D341Med (cell line): ENCODE measurements around the gene SPEM2.

Source experiments
- DNase-seq: peaks from one replicate; pipeline ENCODE4 v3.0.0; 2012; ENCODE audit warnings: low spot score

The SPEM2 gene

GRCh38 chr17:7421186-7421585, 4.2 kb upstream of the SPEM2 start:
- DNase-seq = no peak

GRCh38 chr17:7423679-7424078, 1.7 kb upstream of the SPEM2 start:
- no peak for DNase-seq

DNA sequence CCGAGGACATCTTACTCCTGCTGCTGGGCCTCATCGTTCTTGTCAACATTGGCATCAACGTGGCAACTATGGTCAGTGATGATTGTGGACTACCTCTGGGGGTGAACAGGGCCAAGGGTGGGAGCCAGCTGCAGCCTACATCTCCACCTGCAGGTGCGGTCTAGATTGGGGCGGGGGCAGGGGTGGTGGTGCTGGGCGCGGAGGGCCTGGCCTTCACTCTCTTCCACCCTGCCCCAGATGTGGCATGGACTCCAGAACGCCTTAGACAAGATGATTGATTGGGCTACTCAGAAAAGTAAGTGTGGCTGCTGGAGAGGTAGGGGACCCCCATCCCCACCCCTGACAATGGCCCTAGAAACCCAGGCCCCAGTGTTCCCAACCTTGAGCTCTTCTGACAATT, 340 bp downstream of the SPEM2 start:
- no peak for DNase-seq

DNA sequence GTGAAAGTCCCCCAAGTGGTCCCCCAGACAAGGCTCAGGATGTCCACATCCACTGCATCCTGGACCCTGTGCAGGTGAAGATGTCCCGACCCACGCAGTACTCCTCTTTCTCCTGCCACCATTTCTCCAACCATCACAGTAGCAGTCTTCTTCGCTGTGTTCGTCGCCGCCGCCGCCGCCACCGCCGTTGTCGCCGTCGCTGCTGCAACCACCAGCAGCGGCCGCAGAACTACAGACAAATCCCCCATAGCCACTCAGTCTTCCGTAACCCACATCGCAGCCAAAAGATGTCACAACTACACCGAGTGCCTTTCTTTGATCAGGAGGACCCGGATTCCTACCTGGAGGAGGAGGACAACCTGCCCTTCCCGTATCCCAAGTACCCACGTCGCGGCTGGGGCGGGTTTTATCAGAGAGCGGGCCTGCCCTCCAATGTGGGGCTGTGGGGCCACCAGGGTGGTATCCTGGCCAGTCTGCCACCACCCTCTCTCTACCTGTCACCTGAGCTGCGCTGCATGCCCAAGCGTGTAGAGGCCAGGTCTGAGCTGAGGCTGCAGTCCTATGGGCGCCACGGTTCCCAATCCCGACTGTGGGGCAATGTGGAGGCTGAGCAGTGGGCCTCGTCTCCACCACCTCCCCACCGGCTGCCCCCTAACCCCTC, 917 bp downstream of the SPEM2 start:
- DNase-seq = no peak

DNA sequence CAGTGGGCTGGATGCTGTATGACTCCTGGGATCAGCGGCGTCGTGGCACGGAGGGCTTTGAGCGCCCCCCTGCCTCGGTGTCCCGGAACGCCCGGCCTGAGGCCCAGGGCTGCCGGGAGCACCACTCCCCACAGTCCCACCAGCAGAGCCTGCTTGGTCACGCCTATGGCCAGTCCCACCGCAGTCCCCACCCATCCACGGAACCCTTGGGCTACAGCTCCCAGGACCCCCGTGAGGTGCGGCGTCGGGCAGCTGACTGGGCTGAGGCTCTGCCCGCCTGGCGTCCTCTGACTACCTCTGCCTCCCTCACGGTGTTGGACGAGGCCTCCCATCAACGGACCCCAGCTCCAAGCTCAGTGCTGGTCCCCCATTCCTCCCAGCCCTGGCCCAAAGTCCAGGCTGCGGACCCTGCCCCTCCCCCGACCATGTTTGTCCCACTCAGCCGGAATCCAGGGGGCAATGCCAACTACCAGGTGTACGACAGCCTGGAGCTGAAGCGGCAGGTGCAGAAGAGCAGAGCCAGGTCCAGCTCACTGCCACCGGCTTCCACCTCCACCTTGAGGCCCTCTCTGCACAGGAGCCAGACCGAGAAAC, 1.6 kb downstream of the SPEM2 start:
- no peak for DNase-seq

- no peak for DNase-seq
These were observed 2.1 kb downstream of the SPEM2 start for GRCh38 chr17:7427549-7427948.

GRCh38 chr17:7428557-7428956, 3.1 kb downstream of the SPEM2 start, which contains the start of gene SPEM3:
TSS of gene SPEM3 (plus strand) at chr17:7428857. CDS start at chr17:7428903, 46 bp downstream.
- no peak for DNase-seq

DNA sequence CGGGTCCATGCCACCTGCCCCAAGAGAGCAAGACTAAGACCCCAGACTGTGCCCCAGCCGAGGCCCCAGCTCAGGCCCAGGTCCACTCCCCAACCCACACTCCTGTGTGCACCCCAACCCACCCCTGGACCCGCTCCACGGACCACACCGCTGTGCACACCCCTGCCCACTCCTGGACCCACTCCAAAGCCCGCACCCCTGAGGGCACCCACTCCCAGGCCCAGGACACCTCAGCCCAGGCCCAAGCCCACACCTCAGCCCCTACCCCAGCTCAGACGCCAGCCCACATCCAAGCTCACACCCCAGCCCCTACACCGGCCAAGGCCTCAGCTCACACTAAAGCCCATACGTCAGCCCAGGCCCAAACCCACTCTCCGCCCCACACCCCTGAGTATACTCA, 4.3 kb downstream of the SPEM2 start:
- no peak for DNase-seq

GRCh38 chr17:7431231-7431630, 5.8 kb downstream of the SPEM2 start:
- no peak for DNase-seq

DNA sequence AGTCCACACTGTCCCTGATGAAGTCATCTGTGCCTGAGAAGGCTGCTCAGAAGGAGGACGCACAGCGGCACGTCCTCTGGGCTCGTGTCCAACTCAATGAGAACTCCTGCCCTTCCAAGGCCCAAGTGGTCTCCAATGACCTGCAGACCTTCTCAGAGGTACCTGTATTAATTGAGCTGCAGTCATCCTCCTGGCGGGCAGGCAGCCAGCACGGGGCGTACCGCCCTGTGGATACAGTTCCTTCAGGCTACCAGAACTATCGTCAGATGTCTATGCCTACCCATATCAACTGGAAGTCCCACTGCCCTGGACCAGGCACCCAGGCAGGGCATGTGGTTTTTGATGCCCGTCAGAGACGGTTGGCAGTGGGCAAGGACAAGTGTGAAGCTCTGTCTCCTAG, 6.9 kb downstream of the SPEM2 start:
- no peak for DNase-seq

DNA sequence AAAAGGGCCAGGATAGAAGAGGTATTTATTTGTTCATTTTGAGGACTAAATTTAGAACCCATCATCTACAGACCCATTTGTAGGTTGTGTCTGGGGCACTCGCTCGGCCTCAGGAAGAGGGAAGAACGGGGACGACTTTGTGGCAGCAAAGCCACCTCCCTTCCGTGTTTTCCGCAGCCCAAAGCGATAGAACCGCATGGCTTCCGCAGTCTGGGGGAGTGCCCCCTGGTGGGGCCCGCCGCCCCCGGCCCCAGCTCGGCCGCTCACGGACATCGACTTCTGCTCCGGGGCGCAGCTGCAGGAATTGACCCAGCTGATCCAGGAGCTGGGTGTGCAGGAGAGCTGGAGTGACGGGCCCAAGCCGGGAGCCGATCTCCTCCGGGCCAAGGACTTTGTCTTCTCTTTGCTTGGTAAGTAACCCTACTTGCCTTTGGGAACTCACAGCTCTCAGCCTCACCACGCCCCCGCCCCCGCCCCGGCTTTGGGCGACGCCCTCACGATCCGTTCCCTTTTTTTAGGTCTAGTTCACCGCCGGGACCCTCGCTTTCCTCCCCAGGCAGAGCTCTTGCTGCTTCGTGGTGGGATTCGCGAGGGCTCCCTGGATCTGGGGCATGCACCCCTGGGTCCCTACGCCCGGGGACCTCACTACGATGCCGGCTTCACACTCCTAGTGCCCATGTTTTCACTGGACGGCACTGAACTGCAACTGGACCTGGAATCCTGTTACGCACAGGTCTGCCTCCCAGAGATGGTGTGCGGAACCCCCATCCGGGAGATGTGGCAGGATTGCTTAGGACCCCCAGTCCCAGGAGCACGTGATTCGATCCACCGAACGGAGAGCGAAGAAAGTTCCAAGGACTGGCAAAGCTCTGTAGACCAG, 10.5 kb downstream of the SPEM2 start:
- no peak for DNase-seq

DNA sequence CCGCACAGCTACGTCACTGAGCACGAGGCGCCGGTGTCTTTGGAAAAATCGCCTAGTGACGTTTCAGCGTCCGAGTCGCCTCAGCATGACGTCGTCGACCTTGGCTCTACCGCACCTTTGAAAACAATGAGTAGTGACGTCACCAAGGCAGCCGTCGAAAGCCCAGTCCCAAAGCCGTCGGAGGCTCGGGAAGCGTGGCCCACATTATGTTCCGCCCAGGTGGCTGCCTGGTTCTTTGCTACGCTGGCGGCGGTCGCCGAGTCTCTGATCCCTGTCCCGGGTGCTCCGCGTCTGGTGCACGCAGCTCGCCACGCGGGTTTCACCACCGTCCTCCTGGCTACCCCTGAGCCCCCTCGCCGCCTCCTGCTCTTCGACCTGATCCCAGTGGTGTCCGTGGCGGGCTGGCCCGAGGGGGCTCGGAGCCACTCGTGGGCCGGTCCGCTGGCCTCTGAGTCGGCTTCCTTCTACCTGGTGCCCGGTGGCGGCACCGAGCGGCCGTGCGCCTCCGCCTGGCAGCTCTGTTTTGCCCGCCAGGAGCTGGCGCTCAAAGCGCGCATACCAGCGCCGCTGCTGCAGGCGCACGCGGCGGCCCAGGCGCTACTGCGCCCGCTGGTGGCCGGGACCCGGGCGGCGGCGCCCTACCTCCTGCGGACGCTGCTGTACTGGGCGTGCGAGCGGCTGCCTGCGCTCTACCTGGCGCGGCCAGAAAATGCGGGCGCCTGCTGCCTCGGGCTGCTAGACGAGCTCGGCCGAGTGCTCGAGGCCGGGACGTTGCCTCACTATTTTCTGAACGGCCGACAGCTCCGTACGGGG, 11.3 kb downstream of the SPEM2 start:
- DNase-seq = peak; percentile 85

- no peak for DNase-seq
These were observed 12.0 kb downstream of the SPEM2 start for GRCh38 chr17:7437369-7437863.

DNA sequence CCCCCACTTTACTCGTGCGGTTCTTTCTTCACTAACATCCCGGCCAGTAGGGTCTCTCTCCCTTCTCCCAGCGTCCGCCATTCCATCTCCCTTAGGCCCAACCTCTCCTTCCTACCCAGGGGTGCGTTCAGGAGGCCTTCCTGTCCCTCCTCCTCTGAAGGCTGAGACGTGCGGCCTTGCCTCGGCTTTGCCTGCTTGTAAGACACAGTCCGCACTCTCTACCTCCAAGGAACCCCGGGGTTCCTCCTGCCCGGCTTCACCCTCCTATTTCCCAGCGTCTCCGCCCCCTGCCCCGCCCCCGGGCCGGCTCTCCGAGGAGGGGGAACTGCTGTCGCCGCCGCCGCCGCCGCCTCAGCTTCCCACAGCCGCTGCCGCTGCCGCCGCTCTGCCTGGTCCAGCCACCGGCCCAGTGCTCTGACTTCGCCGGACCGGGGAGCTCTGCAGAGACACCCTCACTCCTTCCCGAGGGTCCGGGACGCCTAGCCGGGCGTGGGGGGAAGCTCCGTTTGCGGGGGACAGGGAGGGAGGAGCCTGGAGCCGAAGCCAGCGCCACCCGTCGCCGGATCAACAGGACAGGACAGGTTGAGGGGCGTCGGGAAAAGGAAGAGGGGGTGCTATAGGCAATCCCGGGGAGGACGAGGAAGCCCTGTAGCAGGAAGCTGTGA, 12.7 kb downstream of the SPEM2 start:
- no peak for DNase-seq

GRCh38 chr17:7438656-7439460, 13.4 kb downstream of the SPEM2 start:
- no peak for DNase-seq

DNA sequence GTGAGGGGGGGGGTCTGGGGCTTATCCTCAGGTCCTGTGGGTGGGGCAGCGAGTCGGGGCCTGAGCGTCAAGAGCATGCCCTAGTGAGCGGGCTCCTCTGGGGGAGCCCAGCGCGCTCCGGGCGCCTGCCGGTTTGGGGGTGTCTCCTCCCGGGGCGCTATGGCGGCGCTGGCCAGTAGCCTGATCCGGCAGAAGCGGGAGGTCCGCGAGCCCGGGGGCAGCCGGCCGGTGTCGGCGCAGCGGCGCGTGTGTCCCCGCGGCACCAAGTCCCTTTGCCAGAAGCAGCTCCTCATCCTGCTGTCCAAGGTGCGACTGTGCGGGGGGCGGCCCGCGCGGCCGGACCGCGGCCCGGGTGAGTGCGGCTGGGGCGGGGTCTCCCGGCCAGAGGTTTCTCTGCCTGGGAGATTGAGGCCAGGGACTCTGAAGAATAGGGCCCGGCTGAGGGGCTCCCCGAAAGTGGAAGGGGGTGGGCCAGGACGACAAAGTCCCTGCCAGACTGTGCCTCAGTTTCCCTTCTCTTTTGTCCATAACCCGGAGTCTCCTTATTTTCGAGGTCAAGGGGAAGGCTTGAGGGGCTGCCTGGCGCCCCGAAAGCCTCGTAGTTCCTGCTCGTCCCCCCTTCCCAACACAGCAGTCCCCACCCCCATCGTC, 14.2 kb downstream of the SPEM2 start, which contains the start of gene FGF11:
Gene FGF11 (plus strand): TSS at position 51 of the 651 bp plus-strand sequence. CDS start 109 bp downstream, at position 160.
- DNase-seq = no peak

GRCh38 chr17:7440113-7440833, 14.9 kb downstream of the SPEM2 start:
- DNase-seq = peak; percentile 54

DNA sequence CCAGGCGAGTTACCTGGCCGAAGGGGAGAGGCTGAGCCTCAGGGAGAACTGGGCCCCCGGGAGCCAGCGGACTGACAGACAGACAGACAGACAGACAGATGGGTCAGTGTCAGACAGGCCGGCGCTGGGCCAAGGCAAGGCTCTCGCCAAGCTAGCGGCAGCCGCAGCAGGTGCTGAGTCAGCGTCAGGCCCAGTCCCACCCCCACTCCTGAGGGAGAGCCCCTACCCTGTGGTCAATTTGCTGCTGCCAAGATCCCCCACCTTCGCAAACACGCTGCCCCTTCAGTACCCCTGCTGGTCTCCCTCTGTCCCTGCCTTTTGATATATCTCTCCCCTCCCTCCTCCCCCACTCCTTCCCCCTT, 15.4 kb downstream of the SPEM2 start:
- DNase-seq = no peak

GRCh38 chr17:7441266-7441665, 15.8 kb downstream of the SPEM2 start:
- DNase-seq = no peak
